ENCODE data around the gene SLC6A12.

The SLC6A12 gene

GRCh38 chr12:182381-182892 is 31.5 kb downstream of the SLC6A12 start:
- peak in 3 of 10 donors; percentile 45 to 59 (median 49) for DNase-seq
- intact Hi-C loops (cut with DNase I) = no loop called here

DNA sequence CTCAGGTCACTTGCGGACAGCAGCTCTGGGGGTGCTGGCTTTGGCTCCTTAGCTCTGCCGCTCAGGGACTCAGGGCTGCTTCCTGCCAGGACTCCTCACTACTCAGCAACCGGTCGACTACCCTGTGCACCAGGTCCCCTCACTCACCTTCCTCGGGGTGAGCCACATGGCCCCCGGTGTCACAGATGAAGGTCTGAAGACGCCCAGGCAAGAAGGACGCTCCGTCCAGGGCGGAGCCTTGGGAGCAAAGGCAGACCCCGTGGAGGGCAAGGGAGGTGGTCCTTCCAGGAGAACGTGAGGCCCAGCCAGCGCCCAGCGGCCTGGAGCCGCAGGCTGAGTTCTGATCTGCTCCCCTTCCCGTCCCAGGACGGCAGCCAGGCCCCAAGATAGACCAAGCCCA is 32.0 kb downstream of the SLC6A12 start:
- DNase-seq = peak in 4 of 10 donors; percentile 13 to 79 (median 52)
- intact Hi-C loops (cut with DNase I) = no loop called here

- intact Hi-C loops (cut with DNase I) = no loop called here
- peak in 2 of 10 donors; percentile 59 to 82 for DNase-seq
Observed at GRCh38 chr12:180445-180844, 33.5 kb downstream of the SLC6A12 start.

GRCh38 chr12:179885-180284 is 34.1 kb downstream of the SLC6A12 start:
- peak in 1 of 10 donors; percentile 15 for DNase-seq
- intact Hi-C loops (cut with DNase I) = no loop called here

- intact Hi-C loops (cut with DNase I) = no loop called here
Observed at GRCh38 chr12:179131-179884, 34.6 kb downstream of the SLC6A12 start.

DNA sequence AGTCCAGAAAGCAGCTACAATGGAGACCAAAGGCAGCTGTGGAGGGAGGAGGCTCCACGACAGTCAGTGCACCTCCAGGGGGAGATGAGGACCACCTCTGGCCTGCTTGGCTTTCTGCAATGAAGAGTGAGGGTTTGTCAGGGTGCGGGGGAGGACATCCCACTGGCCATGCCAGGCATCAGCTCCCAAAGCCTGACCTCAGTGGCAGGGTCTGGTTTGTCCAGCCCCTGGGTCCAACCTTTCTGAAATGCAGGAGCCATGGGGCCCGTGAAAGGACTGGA is 35.2 kb downstream of the SLC6A12 start:
- intact Hi-C loops (cut with DNase I) = no loop called here
- peak in 2 of 10 donors; percentile 42 to 55 for DNase-seq

More at GRCh38 chr12:179131-179884, 34.6 kb downstream of the SLC6A12 start:
- DNase-seq = peak in 2 of 10 donors; percentile 62 to 65

GRCh38 chr12:177980-178828 is 35.8 kb downstream of the SLC6A12 start:
- intact Hi-C loops (cut with DNase I) = no loop called here
- DNase-seq = peak in 2 of 10 donors; percentile 68 to 86

DNA sequence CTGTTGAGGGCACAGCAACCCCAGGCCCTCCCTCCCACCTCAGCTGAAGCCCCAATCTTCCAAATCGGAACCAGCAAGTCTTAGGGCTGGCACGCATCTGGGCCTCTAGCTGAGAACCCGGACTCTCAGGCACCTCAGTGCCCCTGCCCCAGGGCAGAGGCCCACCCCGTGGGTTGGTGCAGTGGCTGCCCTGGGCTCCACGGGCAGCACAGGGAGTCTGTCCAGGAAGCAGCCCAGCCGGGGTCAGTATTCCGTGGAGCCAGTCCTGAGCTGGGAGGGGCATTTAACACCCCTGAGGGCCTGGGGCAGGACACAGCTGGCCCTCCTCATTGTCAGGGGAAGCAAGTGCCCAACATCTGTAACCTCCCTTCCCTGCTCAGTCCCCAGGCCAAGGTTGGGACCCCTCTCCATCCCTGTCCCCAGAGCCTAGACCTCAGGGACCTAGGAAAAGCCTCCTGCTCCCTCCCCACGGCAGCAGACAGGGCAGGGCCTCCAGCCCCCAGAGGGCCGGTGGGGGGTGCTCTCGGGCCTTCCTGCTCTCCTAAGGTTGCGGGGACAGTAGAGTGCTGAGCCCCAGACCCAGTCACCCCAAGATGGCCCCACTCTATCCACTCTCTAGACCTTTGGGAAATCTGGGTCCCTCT is 36.5 kb downstream of the SLC6A12 start:
- peak in 2 of 10 donors; percentile 59 to 71 for DNase-seq

GRCh38 chr12:176321-177181 is 37.4 kb downstream of the SLC6A12 start:
- intact Hi-C loops (cut with DNase I) = no loop called here
- peak in 3 of 10 donors; percentile 21 to 82 (median 66) for DNase-seq

More for the DNA sequence above, 36.5 kb downstream of the SLC6A12 start:
- intact Hi-C loops (cut with DNase I) = no loop called here

GRCh38 chr12:175759-176158 is 38.2 kb downstream of the SLC6A12 start:
- intact Hi-C loops (cut with DNase I) = no loop called here
- peak in 2 of 10 donors; percentile 57 to 59 for DNase-seq

- DNase-seq = peak in 5 of 10 donors; percentile 29 to 85 (median 51)
- intact Hi-C loops (cut with DNase I) = no loop called here
Observed at GRCh38 chr12:175250-175649, 38.7 kb downstream of the SLC6A12 start.

DNA sequence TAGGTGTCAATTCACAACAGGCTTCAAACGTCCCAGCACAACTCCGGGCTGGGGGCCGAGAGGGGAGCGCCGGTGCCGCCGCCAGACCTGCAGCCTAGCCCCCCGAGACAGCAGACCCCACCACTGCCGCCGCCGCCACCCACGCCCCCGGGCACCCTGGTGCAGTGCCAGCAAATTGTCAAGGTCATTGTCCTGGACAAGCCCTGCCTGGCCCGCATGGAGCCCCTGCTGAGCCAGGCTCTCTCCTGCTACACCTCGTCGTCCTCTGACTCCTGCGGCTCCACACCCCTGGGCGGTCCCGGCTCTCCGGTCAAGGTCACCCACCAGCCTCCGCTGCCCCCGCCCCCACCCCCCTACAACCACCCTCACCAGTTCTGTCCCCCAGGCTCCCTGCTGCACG is 39.4 kb downstream of the SLC6A12 start:
- intact Hi-C loops (cut with DNase I) = no loop called here
- peak in 2 of 10 donors; percentile 60 to 84 for DNase-seq

GRCh38 chr12:174124-174523 is 39.8 kb downstream of the SLC6A12 start:
- no peak for DNase-seq
- intact Hi-C loops (cut with DNase I) = no loop called here

DNA sequence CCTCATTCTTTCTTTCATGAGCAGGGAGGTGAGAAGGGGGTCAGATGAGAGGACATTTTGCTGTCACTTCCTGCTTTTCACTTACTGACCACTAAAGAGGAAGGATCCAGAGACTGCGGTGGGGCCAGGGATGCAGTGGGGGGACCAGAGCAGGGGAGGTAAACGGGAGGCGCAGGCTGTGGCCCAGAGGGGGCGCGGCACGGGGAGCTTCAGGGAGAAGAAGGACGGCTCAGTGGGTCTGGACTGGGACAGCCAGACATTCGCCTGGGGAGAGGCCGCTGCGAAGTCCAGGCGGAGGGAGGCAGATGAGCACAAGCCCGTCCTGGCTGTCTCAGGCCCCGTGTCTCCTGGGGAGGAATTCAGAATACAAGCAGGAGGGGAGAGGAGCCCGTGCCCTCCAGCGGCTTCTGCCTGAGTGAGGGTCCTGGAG is 41.2 kb downstream of the SLC6A12 start:
- intact Hi-C loops (cut with DNase I) = no loop called here
- peak in 2 of 10 donors; percentile 54 to 77 for DNase-seq

DNA sequence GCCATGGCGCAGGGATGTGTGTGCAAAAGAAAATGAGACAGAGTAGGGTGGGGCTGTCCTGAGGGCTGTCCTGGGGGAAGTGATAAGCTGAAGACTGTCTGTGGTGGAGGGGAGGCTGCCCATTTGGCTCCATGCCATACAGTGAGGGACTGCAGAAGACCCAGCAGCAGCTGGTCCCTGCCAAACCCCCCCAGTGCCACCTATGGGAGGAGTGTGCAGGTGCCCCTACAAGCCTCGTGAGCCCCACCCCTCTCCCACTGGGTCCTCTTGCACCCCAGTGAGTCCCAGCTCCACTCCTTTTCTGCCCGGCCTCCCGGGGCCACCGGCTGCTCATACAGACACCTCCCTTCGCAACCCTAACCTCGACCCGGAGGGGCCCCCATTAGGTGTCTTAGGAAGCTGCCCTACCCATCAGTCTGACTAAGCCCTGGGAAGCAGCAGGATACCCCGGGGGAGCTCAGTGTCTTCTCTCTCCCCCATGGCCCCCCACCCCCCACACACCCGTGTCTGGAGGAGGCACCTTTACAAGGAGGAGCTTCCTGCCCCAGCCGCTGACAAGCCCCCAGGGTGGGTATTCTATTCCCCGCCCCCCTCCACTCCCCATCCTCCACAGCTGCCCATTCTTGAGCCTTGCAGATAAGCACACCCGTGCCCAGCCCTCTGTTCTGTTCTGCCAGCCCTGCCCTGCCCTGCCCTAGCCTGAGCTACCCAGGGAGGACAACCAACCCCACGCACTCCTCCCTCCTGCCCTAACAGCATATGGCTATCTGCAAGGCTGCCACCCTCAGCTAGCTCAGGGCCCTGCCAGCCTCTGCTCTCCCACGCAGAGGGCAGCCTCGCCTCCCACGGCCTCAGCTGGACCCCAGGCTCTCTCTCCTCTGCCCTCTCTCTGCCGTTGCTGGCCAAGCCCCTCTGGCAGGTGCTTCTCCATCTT is 41.9 kb downstream of the SLC6A12 start:
- intact Hi-C loops (cut with DNase I) = no loop called here
- peak in 2 of 10 donors; percentile 49 to 69 for DNase-seq

- intact Hi-C loops (cut with DNase I) = no loop called here
- peak in 2 of 10 donors; percentile 60 to 62 for DNase-seq
Observed at GRCh38 chr12:171276-171675, 42.7 kb downstream of the SLC6A12 start.

DNA sequence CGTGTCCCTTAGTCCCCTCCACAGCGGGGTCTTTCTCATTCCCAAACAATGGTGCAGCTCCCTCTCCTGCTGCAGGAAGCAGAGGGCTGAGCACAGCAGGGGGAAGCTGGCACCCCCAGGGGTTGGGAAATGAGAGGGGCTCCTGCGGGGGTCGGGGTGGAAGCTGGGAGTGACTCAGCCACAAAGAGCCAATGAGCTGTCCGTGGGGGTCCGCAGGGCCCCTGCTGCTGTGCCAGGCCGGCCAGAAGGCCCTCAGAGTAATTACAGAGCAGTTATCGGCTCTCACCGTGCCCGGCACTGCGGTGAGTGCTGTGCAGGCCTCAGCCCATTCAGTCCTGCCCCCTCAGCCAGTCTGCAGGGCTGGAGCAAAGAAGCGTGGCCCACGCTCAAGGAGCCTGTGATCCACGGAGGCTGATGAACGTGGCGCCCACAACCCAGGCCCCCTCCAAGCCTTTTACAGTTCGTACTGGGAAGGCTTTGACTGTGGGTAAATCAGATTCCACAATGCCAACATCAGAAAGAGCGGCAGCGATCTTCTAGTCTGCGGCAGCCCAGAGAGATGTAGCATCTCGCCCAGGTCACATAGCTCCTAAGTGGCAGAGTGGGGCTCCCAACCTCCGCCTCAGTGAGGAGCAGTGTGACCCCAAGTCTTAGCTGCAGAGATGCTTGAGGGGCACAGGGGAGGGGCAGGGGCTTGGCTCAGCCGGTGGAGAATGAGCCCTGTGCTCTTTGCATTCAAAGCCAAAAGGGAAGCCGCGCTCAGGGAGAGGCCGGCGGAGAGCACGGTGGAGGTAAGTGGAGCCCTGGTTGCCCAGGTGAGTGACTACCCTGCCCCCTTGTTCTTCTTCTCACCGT is 43.4 kb downstream of the SLC6A12 start:
- intact Hi-C loops (cut with DNase I) = no loop called here
- peak in 3 of 10 donors; percentile 46 to 73 (median 54) for DNase-seq

Data from posterior cingulate gyrus (tissue), 11 donors.